Measurements from ENCODE around the gene ATP5F1D.
A peak's percentile ranks its signal among the peaks of the same experiment; 100 is the strongest.
"Not testable (repeated sequence)": the region's sequence is repeated elsewhere in the genome, so short reads cannot be mapped to it uniquely, and the experiment has no call there.

The ATP5F1D gene

DNA sequence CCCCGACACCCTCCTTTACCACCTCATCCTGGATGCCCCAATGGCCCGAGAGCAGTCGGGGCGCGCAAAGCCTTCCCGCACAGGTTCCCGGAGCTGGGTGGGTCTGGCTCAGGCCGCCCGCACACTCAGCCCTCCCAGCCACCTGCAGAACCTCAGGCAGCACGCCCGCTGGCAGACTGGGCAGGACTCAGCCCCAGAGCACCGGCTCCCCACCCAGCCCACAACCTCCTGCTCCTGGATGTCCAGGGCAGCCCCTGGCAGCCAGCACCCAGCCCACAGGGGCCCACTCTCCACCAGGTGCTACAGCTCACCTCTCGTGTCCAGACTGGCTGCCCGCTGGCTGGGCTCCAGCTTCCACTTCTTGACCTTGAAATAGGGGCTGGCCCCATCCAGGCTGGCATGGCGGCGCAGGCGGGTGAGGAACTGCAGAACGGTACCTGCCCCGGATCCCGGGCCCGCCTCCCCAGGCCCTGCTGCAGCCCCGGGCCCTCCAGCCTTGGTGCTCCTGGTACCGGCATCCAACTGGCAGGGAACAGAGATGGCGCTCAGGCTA is 8.4 kb upstream of the ATP5F1D start:
- no peak for DNase-seq (ENCODE audit: low read depth)

DNA sequence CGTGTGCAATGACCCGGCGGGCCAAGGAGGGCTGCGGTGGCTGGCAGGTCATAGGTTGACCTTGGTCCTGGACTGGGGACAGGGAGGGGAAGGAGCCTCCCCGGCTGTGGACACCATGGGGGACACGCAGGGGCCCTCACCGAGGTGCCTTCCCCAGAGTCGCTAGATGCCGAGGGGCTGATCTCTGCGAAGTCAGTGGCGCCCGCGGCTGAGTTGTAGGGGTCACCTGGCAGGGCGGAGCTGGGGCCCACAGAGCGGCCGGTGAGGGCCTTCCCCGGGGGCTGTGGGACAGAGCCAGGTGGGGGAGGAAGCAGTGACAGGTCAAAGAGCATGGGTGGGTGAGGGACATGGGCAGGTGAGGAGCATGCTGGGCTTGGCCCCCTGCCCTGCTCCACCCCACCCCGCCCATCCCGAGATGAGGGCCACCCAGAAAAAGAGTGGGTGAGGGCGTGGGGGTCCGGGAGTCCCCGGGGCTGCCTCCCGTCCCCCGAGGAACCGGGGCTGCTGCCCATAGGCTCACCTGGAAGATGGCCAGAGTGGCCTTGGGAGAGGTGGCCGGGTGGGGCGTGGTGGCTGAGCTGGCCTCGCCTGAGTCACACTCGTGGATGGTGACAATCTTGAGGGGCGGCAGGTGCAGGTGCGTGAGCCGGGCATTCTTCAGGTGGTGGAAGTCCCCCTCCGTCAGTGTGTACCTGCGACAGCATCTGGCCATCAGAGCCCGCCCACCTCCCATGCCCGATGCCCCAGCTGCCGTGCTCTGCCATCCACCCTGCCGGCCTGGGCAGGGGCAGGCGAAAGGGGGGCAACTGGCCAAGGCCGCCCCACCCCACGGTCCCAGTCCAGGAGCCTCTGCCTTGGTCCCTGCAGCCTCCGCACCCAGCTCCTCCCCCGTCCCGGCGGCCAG is 7.2 kb upstream of the ATP5F1D start:
- no peak for DNase-seq (ENCODE audit: low read depth)

DNA sequence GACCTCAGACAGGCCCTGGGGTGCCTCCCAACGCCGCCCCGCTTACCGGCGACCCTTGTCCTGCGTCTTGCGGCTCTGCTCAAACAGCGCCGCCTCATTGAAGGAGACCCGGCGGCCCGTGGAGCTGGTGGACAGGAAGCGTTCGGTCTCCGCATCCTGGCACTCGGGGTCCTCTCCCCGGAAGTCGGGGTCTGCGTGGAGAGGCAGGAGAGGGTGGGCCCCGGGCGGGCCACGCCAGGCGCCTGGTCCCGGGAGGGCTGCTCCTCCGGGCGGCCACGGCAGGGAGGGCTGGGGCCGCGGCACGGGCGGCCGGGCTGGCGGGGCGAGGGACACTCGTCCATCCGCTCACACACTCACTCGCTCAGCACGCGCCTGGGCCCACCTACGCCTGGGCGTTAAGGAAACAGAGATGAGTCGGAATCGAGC is 6.6 kb upstream of the ATP5F1D start:
- no peak for DNase-seq (ENCODE audit: low read depth)

DNA sequence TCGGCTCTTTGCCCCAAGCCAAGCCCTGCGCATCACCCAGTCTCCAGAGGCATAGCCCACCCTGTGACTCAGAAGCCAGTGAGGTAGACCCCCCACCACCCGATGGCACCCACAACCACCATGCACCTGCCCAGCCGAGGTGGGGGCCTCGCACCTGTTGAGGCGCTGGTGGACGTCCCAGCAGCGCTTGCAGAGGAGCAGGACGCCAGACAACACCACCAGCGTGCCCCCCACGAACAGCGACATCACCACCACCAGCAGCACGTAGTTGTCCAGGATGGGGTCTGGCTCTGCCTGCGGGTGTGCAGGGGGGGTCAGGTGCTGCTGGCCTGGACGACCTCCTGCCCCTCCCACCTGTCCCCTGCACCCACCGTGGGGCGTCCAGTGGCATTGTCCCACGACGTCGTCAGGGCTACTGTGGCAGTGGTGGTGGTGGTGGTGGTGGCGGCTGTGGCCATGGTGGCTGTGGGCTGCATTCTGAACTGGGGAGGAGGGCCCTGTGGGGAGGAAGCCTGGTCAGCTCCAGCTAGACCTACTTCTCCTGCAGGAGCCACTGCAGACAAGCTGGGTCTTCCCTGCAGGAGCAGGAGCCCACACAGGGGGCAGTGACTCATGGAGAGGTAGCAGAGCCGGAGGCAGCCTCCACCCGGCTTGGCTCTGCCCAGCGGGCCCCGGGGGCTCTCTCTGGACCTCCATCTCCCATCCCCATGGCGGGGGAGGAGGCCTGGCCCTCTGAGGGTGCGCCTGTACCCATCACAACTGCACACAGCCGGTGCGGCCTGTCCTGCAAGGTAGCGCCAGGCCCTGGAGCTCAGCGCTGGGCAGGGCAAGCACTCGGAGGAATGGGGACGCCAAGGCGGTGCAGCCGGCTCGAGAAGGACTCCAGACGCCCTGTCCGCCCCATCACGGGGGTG is 5.7 kb upstream of the ATP5F1D start:
- no peak for DNase-seq (ENCODE audit: low read depth)

DNA sequence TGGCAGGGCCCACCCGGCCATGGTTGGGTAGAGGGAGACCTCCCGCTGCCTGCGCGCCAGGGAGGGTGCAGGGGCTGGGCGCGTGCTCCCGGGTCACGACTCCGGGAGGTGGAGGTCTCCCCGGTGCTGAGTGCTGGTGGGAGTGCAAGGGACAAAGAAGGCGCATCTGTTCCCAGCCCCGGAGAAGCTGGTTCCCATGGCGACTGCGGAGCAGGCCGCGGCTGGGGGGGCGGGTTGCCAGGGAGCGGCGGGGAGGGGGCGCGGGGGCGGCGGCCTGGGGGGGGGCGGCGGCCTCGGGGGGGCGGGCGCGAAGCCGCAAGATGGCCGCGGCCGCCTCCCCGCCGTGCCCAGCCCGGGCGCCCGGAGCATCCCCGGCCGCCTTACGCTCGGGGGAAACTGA is 5.0 kb upstream of the ATP5F1D start:
- DNase-seq (ENCODE audit: low read depth) = no peak

DNA sequence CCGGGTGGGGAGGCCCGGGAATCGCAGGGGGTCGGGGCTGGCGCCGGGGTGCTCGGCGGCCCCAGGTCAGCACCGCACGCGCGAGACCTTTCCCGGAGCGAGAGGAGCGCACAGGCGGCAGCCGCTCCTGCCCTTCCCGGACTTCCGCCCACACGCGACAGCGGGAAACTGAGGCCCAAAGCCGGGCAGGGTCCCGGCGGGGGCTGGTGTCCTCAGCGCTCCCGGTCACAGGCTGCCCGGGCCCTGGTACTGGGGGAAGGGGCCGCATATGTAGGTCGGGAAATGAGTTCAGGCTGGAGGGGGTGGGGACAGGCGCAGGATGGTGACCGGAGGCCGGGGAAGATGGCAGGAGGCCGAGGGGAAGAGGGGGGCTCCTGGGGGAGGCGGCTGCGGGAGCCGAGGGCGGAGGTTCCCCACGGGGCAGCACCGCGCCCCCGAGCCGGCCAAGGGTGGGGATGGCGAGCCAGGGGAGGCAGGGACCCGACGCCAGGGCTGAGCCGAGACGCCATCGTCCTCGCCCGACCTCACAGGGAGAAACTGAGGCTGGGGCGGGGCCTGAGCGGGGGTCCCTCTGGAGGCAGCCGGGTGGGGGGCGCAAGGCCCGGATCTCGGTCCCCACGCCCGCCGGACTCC is 4.4 kb upstream of the ATP5F1D start:
- DNase-seq (ENCODE audit: low read depth) = no peak

DNA sequence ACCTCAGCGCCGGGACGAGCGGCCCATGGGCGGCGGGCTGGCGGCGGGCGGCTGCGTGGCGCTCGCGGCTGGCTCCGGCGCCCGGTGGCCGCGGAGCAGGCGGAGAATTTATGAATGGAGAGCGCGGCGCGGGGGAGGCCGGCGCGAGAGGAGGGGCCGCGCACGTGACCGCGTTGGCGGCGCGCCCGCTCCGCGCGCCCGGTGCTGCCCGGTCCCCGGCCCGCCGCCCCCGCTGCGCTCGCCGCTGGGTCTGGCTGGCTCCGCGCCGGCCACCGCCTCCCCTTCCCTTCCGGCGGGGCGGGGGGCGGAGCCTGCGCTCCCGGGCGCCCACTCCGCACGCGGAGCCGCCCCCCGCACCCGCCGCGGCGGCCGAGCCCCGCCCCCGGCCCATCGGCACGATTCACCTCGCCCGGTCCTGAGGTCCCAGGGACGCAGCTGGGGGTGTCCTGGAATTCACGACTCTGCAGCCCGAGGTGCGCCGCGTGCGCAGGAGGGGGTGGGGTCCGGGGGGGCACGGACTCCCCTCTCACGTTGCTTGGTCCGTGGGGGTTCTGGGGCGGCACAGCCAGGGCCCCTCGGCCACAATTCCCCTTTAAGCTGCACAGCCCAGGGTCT is 3.7 kb upstream of the ATP5F1D start, which contains the start of gene CBARP:
CBARP (minus strand) TSS at position 252 of the 615 bp plus-strand sequence. CDS start 1,905 bp downstream, outside the sequence.
- no peak for DNase-seq (ENCODE audit: low read depth)

DNA sequence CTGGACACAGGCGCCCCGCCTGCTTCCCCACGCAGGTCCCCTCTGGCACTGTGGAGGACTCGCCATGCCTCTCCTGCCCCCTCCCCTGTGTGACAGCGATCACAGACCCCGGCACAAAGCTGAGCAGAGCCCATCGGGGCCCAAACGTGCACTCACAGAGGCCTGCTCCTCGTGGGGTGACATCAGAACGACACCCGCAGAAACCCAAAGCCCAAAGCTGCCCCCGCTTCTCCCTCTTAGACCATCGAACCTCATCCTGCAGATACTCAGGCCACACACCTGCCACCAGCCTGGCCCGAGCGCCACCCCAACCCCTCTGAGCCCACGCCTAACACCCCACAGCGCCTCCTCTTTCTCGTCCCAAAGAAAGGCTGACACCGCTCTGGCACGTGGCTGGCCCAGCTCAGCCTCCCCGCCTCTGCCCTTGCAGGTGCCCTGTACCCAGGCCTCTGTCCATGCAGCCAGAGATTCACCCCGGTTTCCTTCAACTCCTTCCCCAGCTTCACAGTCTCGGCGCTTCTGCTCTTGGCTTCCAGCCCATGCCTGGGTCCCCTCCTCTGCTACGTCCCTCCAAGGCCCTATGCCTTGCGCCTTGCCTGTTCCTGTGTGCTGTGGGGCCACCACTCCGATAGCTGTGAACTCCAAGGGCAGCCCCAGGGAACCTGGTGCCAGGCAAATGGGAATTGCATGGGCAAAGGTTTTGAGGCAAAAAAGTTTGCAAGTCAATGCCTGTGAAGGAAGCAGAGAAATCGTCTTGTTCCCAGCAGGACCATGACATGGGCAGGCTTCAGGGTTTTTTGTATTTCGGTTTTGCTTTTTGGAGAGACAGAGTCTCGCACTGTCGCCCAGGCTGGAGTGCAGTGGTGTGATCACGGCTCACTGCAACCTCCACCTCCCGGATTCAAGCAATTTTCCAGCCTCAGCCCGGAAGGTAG is 2.9 kb upstream of the ATP5F1D start:
- no peak for DNase-seq (ENCODE audit: low read depth)

DNA sequence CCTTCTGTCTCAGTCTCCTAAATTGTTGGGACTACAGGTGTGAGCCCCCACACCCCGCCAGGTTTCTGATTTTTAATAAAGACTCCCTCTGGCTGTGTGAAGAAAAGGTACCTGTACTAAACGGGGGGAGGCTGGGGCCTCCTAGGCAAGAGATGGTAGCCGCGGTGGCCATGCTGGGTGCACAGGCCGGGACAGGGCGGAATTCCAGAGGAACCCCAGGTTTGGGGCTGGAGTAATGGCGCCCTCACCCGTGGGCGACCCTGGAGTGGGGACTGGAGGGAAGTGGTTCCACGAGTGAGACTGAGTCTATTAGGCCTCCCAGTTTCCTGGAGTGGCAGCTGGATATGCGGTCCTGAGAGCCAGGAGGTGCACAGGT is 2.1 kb upstream of the ATP5F1D start:
- DNase-seq (ENCODE audit: low read depth) = no peak

DNA sequence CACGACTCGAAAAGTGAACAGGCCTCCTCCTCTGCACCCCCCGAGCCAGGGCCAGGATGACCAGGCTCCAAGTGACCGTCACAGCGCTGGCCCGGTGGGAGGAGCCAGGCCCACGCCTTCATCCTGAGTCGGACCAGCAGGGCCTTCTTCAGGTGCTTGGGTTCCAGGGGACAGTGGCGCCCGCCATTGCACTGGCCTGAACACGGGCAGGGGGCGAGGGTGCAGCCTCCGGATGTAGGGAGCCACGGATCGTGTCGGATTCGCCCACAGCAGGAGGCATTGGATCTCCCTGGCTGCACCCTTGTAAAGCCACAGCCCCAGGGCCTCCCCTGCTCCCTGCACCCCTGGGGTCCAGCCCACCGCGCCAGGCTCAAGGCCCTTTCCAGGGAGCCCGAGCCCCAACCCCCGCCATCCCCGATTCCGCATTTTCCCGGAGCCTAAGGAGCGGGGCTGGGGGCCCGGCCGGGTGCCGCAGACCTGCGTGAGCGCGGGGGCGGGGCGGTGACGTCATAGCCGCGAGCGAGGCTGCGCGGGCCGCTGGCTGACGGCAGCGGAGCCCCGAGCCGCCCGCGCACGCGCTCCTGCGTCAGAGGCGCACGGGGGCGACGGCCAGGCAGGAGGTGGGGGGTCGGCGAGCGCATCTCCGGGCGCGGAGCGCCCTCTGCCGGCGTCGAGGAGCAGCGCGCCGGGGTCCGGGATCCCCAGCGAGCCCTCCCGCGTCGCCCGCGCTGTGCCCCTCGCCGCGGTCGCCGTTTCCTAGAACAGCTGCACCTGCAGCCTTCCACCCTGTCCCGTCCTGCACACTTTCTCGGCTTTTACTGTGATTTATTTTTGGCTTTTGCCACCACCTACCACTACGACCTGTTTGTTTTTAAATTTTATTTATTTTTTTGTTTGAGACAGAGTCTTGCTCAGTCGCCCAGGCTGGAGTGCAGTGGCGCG is 1.5 kb upstream of the ATP5F1D start:
- DNase-seq (ENCODE audit: low read depth) = peak; percentile 71

DNA sequence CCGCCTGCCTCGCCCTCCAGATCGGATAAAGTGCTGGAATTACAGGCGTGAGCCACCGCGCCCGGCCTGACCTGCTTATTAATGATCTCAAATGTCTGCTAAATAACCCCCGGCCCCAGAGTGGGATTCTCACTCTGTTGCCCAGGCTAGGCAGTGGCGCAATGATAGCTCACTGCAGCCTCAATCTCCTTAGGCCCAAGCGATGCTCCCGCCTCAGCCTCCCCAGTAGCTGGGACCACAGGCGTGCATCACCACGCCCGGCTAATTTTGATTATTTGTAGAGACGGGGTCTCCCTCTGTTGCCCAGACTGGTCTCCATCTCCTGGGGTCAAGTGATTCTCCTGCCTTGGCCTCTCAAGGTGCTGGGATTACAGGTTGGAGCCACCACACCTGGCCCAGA is 626 bp upstream of the ATP5F1D start:
- no peak for DNase-seq (ENCODE audit: low read depth)

DNA sequence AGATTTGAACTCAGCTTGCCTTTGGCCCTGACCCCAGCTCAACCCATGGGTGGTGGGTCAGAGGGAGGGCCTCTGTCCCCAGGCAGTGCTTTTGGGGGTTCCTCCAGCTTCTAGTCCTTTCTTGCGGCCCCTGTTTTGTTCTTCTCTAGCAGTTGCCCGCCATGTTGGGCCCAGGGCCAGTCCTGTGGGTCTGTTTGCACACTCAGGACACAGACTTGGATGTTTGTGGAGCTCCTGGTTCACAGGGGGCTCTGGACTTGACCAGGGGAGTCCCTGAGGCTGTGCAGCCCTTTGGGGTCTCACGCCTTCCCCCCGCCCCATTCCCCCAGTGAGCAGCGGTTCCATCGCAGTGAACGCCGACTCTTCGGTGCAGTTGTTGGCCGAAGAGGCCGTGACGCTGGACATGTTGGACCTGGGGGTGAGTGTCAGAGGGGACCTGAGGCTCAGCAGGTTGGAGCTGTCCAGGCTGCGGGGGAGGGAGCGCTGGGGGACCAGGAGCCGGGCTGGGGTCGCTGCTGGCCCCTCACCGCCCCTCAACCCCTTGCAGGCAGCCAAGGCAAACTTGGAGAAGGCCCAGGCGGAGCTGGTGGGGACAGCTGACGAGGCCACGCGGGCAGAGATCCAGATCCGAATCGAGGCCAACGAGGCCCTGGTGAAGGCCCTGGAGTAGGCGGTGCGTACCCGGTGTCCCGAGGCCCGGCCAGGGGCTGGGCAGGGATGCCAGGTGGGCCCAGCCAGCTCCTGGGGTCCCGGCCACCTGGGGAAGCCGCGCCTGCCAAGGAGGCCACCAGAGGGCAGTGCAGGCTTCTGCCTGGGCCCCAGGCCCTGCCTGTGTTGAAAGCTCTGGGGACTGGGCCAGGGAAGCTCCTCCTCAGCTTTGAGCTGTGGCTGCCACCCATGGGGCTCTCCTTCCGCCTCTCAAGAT is 2.5 kb downstream of the ATP5F1D start:
- peak; percentile 79 for DNase-seq (ENCODE audit: low read depth)

DNA sequence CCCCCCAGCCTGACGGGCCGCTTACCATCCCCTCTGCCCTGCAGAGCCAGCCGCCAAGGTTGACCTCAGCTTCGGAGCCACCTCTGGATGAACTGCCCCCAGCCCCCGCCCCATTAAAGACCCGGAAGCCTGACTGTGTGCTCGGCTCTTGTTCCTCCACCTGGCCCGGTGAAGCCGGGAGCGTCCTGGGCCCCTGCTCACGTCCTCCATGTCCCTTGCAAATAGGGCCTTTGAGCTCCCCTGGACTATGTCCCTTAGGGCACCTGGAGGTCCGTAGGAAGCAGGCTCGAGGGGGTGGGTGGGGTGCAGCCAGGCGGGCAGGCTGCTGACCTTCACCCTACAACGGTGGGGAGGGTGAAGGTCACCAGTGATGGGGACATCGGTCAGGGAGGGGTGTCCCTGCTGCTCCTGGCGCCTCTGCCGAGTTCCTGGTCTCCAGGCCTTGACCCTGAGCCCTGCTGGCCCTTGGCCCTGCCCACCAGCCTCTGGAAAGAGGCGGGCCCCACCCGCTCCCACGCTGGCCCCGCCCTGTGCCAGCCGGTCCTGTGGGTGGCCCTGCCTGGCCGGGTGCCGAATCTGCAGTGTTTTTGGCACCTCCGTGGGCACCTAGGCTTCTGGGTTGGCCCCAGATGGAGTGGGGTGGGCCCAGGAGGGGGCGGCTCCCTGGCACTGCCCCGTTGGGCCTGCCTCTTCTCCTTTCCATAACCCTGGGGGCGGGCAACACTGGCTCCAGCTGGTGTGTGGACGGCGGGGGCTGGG is 3.3 kb downstream of the ATP5F1D start:
- no peak for DNase-seq (ENCODE audit: low read depth)

DNA sequence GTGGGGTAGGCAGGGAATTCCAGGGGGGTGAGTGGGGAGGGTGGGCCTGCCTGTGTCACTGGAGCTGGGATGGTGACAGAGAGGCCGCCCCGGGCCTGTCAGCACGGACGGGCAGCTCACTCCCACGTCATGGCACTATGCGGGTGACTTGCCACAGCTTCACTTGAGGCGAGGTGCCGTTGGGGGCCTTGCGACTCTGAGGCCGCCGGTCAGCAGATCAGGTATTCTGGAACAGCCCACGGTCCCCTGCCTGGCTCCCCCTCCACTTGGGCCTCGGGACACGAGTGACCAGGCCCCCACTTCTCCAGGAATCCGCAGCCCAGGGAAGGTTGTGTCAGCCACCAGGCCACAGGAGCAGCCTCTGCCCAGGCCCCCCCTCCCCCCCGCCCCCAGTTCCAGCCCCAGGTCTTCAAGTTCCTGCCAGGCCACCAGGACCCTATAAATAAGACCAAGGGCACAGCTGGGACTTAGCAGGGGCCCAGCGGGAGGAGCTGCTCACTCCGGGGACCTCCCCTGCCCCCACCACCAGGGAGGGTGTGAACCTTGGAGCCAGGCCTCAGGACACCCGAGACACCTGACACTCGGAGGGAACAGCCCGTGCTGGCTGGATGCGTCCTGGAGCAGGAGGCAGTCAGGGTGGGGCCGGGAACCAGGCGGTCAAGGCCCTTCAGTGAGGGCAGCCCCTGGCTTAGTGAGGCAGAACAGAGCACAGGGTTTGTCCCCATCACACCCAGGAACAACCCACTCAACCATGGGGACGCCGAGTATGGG is 4.1 kb downstream of the ATP5F1D start:
- no peak for DNase-seq (ENCODE audit: low read depth)

DNA sequence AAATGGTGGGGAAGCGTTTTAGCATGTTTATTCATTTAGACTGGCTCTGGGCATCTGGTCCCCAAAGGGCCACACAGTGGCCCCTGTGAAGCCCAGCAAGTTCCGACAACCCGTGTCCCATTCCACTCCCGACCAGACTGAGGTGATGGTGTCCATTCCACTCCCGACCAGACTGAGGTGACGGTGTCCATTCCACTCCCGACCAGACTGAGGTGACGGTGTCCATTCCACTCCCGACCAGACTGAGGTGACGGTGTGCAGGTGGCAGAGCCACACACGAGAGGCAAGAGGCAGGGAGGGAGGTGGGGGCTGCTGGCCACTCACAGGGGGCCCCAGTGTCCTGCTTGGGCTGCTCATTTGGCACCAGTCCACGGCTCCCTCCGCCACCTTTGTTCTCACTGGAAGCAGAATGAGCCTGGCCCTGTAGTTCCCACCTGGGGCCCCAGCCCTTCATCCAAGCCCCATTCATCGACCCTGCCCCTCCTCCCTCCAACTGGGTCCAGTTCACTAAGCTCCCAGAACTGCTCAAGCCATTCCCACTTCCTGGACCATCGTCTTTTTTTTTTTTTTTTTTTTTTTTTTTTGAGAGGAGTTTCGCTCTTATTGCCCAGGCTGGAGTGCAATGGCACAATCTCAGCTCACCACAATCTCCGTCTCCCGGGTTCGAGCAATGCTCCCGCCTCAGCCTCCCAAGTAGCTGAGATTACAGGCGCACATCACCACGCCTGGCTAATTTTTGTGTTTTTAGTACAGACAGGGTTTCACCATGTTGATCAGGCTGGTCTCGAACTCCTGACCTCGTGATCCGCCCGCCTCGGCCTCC is 4.9 kb downstream of the ATP5F1D start:
- not testable (repeated sequence) for DNase-seq (ENCODE audit: low read depth)

DNA sequence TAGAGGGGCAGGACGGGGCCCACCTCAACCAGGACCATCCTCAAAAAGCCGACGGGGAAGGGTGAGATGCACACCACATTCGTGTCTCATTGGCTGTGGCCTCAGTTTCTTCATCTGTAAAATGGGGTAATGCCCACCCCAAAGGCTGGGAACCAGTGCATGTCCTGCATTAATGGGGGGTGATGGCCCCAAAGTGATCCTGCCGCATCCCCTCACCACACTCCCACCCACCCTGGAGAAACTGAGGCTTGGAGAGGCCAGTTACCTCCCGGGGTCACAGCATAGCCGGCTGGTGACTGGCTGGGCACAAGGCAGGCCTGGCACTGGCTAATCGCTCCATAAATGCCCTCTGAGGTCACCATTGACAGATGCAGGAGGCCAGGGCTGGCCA is 6.2 kb downstream of the ATP5F1D start:
- DNase-seq (ENCODE audit: low read depth) = no peak

Measured in stimulated activated CD8-positive, alpha-beta memory T cell treated with anti-CD3 and anti-CD28 coated beads, Interleukin-15, amount 100 ng/mL, for 1 hour (primary cell).